KMS-11 (cell line): Measurements from ENCODE around the gene CINP.

Experiments
- H2AFZ ChIP-seq: fragments of 200-600 bp; sonication (generic); 2 replicates; pipeline ENCODE4 v1.6.1; 2016; ENCODE audit warnings: antibody characterized with exemption, mixed run types, low read depth
- H3K27ac ChIP-seq: fragments of 200-600 bp; sonication (generic); 2 replicates; pipeline ENCODE4 v1.6.1; 2016; ENCODE audit warnings: mild to moderate bottlenecking, mixed run types
- H3K27me3 ChIP-seq: fragments of 200-600 bp; sonication (generic); 2 replicates; pipeline ENCODE4 v1.6.1; 2017; ENCODE audit warnings: mild to moderate bottlenecking, low read depth, mixed run types, moderate library complexity; ENCODE audit not compliant: insufficient read depth
- H3K36me3 ChIP-seq: fragments of 200-600 bp; sonication (generic); 2 replicates; pipeline ENCODE4 v1.6.1; 2017; ENCODE audit warnings: mild to moderate bottlenecking, mixed run types; ENCODE audit not compliant: insufficient read depth
- H3K4me1 ChIP-seq: fragments of 200-600 bp; sonication (generic); 2 replicates; pipeline ENCODE4 v1.6.1; 2016; ENCODE audit warnings: mild to moderate bottlenecking, low read depth, mixed run types; ENCODE audit not compliant: poor library complexity, severe bottlenecking
- H3K4me2 ChIP-seq: fragments of 200-600 bp; sonication (generic); 2 replicates; pipeline ENCODE4 v1.7.0; 2016; ENCODE audit warnings: mild to moderate bottlenecking, mixed run types
- H3K4me3 ChIP-seq: fragments of 200-600 bp; sonication (generic); IDR thresholded peaks from 2 replicates; pipeline ENCODE4 v1.6.1; 2017; ENCODE audit warnings: low read depth, low read length, mixed read lengths; ENCODE audit not compliant: insufficient read depth
- H3K79me2 ChIP-seq: fragments of 200-600 bp; sonication (generic); 2 replicates; pipeline ENCODE4 v1.6.1; 2016; ENCODE audit warnings: low read depth, mixed run types; ENCODE audit not compliant: insufficient read depth
- H3K9ac ChIP-seq: fragments of 200-600 bp; sonication (generic); 2 replicates; pipeline ENCODE4 v1.6.1; 2016; ENCODE audit warnings: mild to moderate bottlenecking, mixed run types
- H4K20me1 ChIP-seq: fragments of 200-600 bp; sonication (generic); 2 replicates; pipeline ENCODE4 v1.6.1; 2016; ENCODE audit warnings: mild to moderate bottlenecking, mixed run types; ENCODE audit not compliant: insufficient read depth
- CTCF ChIP-seq: fragments of 200-600 bp; sonication (generic); conservative IDR thresholded peaks from 2 replicates; pipeline ENCODE4 v1.6.1; 2017; ENCODE audit warnings: low read depth, mild to moderate bottlenecking, antibody characterized with exemption, low read length, moderate library complexity, mixed read lengths

The CINP gene

GRCh38 chr14:102389246-102389645, 26.6 kb upstream of the CINP start:
- Histone ChIP-seq H4K20me1 (no peaks in the 10 kb centered on the region), H3K4me3 (no peak overlapping the region), H2AFZ (no peak overlapping the region), H3K79me2 (no peaks in the 10 kb centered on the region), H3K27me3 (no peaks in the 10 kb centered on the region), H3K4me2 (no peak overlapping the region), H3K9ac (no peak overlapping the region), H3K4me1 (no peaks in the 10 kb centered on the region), H3K36me3 (no peaks in the 10 kb centered on the region), H3K27ac (no peak overlapping the region)
- no peak for TF ChIP-seq CTCF

- Histone ChIP-seq H3K4me1 (no peaks in the 10 kb centered on the region), H3K36me3 (no peaks in the 10 kb centered on the region), H3K27me3 (no peaks in the 10 kb centered on the region), H3K79me2 (no peaks in the 10 kb centered on the region), H2AFZ (no peak overlapping the region), H3K4me3 (no peak overlapping the region), H3K9ac (no peak overlapping the region), H3K4me2 (no peak overlapping the region), H3K27ac (no peak overlapping the region), H4K20me1 (no peaks in the 10 kb centered on the region)
- TF ChIP-seq CTCF = no peak
These were observed 24.4 kb upstream of the CINP start for GRCh38 chr14:102387086-102387485.

- Histone ChIP-seq H3K4me3 (no peak overlapping the region), H2AFZ (no peak overlapping the region), H4K20me1 (no peaks in the 10 kb centered on the region), H3K4me2 (no peak overlapping the region), H3K79me2 (no peaks in the 10 kb centered on the region), H3K4me1 (peaks cover 36% of the 10 kb centered on the region), H3K36me3 (no peaks in the 10 kb centered on the region), H3K27ac (no peak overlapping the region), H3K9ac (no peak overlapping the region), H3K27me3 (no peaks in the 10 kb centered on the region)
- no peak for TF ChIP-seq CTCF
These were observed 16.1 kb upstream of the CINP start for GRCh38 chr14:102378830-102379229.

GRCh38 chr14:102377696-102378095, 15.0 kb upstream of the CINP start:
- TF ChIP-seq CTCF = no peak
- Histone ChIP-seq H3K4me1 (peaks cover 48% of the 10 kb centered on the region), H3K27me3 (no peaks in the 10 kb centered on the region)

More at GRCh38 chr14:102377696-102378095, 15.0 kb upstream of the CINP start:
- no peak overlapping the region for H3K27ac ChIP-seq
- H2AFZ ChIP-seq = no peak overlapping the region
- H3K79me2 ChIP-seq = no peaks in the 10 kb centered on the region
- no peaks in the 10 kb centered on the region for H3K36me3 ChIP-seq
- H4K20me1 ChIP-seq = no peaks in the 10 kb centered on the region
- no peak overlapping the region for H3K4me2 ChIP-seq
- no peak overlapping the region for H3K9ac ChIP-seq
- H3K4me3 ChIP-seq = no peak overlapping the region
